ENCODE measurements around the gene PLEKHG2.

PLEKHG2 gene

GRCh38 chr19:39465956-39466747 lies 53.7 kb downstream of the PLEKHG2 start:
- Histone ChIP-seq H3F3A (ENCODE audit: low read depth) (no peaks in the 10 kb centered on the region), H3K9me3 (ENCODE audit: insufficient read depth, low read depth, low read length) (no peaks in the 10 kb centered on the region), H3K27me3 (ENCODE audit: insufficient read depth, low read length, poor library complexity, severe bottlenecking) (no peaks in the 10 kb centered on the region), H3K9me2 (replicated peaks; ENCODE audit: low read depth, low read length) (no peaks in the 10 kb centered on the region), H3K4me1 (ENCODE audit: insufficient read depth, low read length, poor library complexity, severe bottlenecking) (no peaks in the 10 kb centered on the region), H3K9ac (ENCODE audit: low read depth, low read length, poor library complexity, severe bottlenecking) (no peak overlapping the region), H4K20me1 (ENCODE audit: insufficient read depth, low read length, poor library complexity, severe bottlenecking) (no peaks in the 10 kb centered on the region), H3K4me3 (ENCODE audit: low read length, poor library complexity, severe bottlenecking) (no peak overlapping the region), H3K4me2 (ENCODE audit: low read depth, low read length, poor library complexity, severe bottlenecking) (no peak overlapping the region), H2AFZ (ENCODE audit: low read length) (no peak overlapping the region), H3K79me2 (ENCODE audit: insufficient read depth, low read length) (no peaks in the 10 kb centered on the region), H3K36me3 (ENCODE audit: insufficient read depth, low read length) (peaks cover 76% of the 10 kb centered on the region)
- TF ChIP-seq EZH2phosphoT487 (IDR thresholded peaks at IDR 0.05; ENCODE audit: borderline replicate concordance) = no peak

GRCh38 chr19:39467941-39468340 lies 55.5 kb downstream of the PLEKHG2 start:
- Histone ChIP-seq H3K4me1 (ENCODE audit: insufficient read depth, low read length, poor library complexity, severe bottlenecking) (no peaks in the 10 kb centered on the region), H2AFZ (ENCODE audit: low read length) (no peak overlapping the region), H3K79me2 (ENCODE audit: insufficient read depth, low read length) (no peaks in the 10 kb centered on the region), H3K9me2 (replicated peaks; ENCODE audit: low read depth, low read length) (no peaks in the 10 kb centered on the region), H3K9me3 (ENCODE audit: insufficient read depth, low read depth, low read length) (no peaks in the 10 kb centered on the region), H4K20me1 (ENCODE audit: insufficient read depth, low read length, poor library complexity, severe bottlenecking) (no peaks in the 10 kb centered on the region), H3F3A (ENCODE audit: low read depth) (no peaks in the 10 kb centered on the region), H3K36me3 (ENCODE audit: insufficient read depth, low read length) (peaks cover 91% of the 10 kb centered on the region), H3K27me3 (ENCODE audit: insufficient read depth, low read length, poor library complexity, severe bottlenecking) (no peaks in the 10 kb centered on the region), H3K4me3 (ENCODE audit: low read length, poor library complexity, severe bottlenecking) (no peak overlapping the region), H3K4me2 (ENCODE audit: low read depth, low read length, poor library complexity, severe bottlenecking) (no peak overlapping the region), H3K9ac (ENCODE audit: low read depth, low read length, poor library complexity, severe bottlenecking) (no peak overlapping the region)
- no peak for TF ChIP-seq CTCF (conservative IDR thresholded peaks at IDR 0.05; ENCODE audit: low read length)
- no peak for TF ChIP-seq EZH2phosphoT487 (IDR thresholded peaks at IDR 0.05; ENCODE audit: borderline replicate concordance)

- Histone ChIP-seq H3K4me2 (ENCODE audit: low read depth, low read length, poor library complexity, severe bottlenecking) (no peak overlapping the region), H3K4me3 (ENCODE audit: low read length, poor library complexity, severe bottlenecking) (no peak overlapping the region), H3F3A (ENCODE audit: low read depth) (no peaks in the 10 kb centered on the region), H4K20me1 (ENCODE audit: insufficient read depth, low read length, poor library complexity, severe bottlenecking) (no peaks in the 10 kb centered on the region), H3K9me2 (replicated peaks; ENCODE audit: low read depth, low read length) (no peaks in the 10 kb centered on the region), H3K79me2 (ENCODE audit: insufficient read depth, low read length) (no peaks in the 10 kb centered on the region), H3K9me3 (ENCODE audit: insufficient read depth, low read depth, low read length) (no peaks in the 10 kb centered on the region), H3K36me3 (ENCODE audit: insufficient read depth, low read length) (peaks cover 95% of the 10 kb centered on the region), H3K27me3 (ENCODE audit: insufficient read depth, low read length, poor library complexity, severe bottlenecking) (no peaks in the 10 kb centered on the region), H3K4me1 (ENCODE audit: insufficient read depth, low read length, poor library complexity, severe bottlenecking) (no peaks in the 10 kb centered on the region), H3K9ac (ENCODE audit: low read depth, low read length, poor library complexity, severe bottlenecking) (no peak overlapping the region), H2AFZ (ENCODE audit: low read length) (no peak overlapping the region)
- TF ChIP-seq EZH2phosphoT487 (IDR thresholded peaks at IDR 0.05; ENCODE audit: borderline replicate concordance) (no peak), CTCF (conservative IDR thresholded peaks at IDR 0.05; ENCODE audit: low read length) (no peak)
Measured at GRCh38 chr19:39469036-39469435, 56.6 kb downstream of the PLEKHG2 start.

- no peaks in the 10 kb centered on the region for H3K27me3 ChIP-seq (ENCODE audit: insufficient read depth, low read length, poor library complexity, severe bottlenecking)
- no peak overlapping the region for H3K4me2 ChIP-seq (ENCODE audit: low read depth, low read length, poor library complexity, severe bottlenecking)
- H3K9me2 ChIP-seq (replicated peaks; ENCODE audit: low read depth, low read length) = no peaks in the 10 kb centered on the region
- TF ChIP-seq CTCF (conservative IDR thresholded peaks at IDR 0.05; ENCODE audit: low read length) (no peak), EZH2phosphoT487 (IDR thresholded peaks at IDR 0.05; ENCODE audit: borderline replicate concordance) (no peak)
- no peaks in the 10 kb centered on the region for H3K4me1 ChIP-seq (ENCODE audit: insufficient read depth, low read length, poor library complexity, severe bottlenecking)
- H3K79me2 ChIP-seq (ENCODE audit: insufficient read depth, low read length) = no peaks in the 10 kb centered on the region
- no peaks in the 10 kb centered on the region for H4K20me1 ChIP-seq (ENCODE audit: insufficient read depth, low read length, poor library complexity, severe bottlenecking)
- peaks cover 96% of the 10 kb centered on the region for H3K36me3 ChIP-seq (ENCODE audit: insufficient read depth, low read length)
- H3K9me3 ChIP-seq (ENCODE audit: insufficient read depth, low read depth, low read length) = no peaks in the 10 kb centered on the region
- no peak overlapping the region for H2AFZ ChIP-seq (ENCODE audit: low read length)
- H3K4me3 ChIP-seq (ENCODE audit: low read length, poor library complexity, severe bottlenecking) = no peak overlapping the region
- no peak overlapping the region for H3K9ac ChIP-seq (ENCODE audit: low read depth, low read length, poor library complexity, severe bottlenecking)
- no peaks in the 10 kb centered on the region for H3F3A ChIP-seq (ENCODE audit: low read depth)
Measured at GRCh38 chr19:39469567-39469966, 57.1 kb downstream of the PLEKHG2 start.

Measured in Loucy (cell line).